Astrocyte of the spinal cord (primary cell): Measurements from ENCODE around the gene FOXA2.

ENCODE experiments used
- DNase-seq: peaks from one replicate; pipeline ENCODE4 v3.0.0; 2011; ENCODE audit warnings: low read depth, low spot score
- H3K4me3 ChIP-seq: 2 replicates; pipeline ENCODE4 v1.5.1; 2011; ENCODE audit warnings: low read depth, mild to moderate bottlenecking, low read length, moderate library complexity
- CTCF ChIP-seq: IDR thresholded peaks from 2 replicates; pipeline ENCODE4 v1.5.1; 2012; ENCODE audit warnings: low read depth, mild to moderate bottlenecking, low read length, inconsistent platforms
- in situ Hi-C: cut with HindIII; loops from 2 replicates; pipeline ENCODE4 v1.10.0; 2017; ENCODE audit warnings: low sequenced_read_pairs

The FOXA2 gene

GRCh38 chr20:22548040-22548439 is 36.3 kb downstream of the FOXA2 start:
- no peak overlapping the region for H3K4me3 ChIP-seq
- DNase-seq: no peak
- in situ Hi-C loops: no loop called here
- TF ChIP-seq CTCF: no peak

- no peak for DNase-seq
- no peak for TF ChIP-seq CTCF
- in situ Hi-C loops: no loop called here
- no peak overlapping the region for H3K4me3 ChIP-seq
These were observed 38.0 kb downstream of the FOXA2 start for GRCh38 chr20:22546344-22546743.

GRCh38 chr20:22545045-22545444 is 39.3 kb downstream of the FOXA2 start:
- H3K4me3 ChIP-seq: no peak overlapping the region
- no peak for TF ChIP-seq CTCF
- in situ Hi-C loops: no loop called here
- no peak for DNase-seq

GRCh38 chr20:22544462-22544861 is 39.9 kb downstream of the FOXA2 start:
- no peak for TF ChIP-seq CTCF
- no peak for DNase-seq
- H3K4me3 ChIP-seq: no peak overlapping the region
- in situ Hi-C loops: no loop called here

- TF ChIP-seq CTCF: no peak
- no peak for DNase-seq
- in situ Hi-C loops: no loop called here
- H3K4me3 ChIP-seq: no peak overlapping the region
These were observed 41.9 kb downstream of the FOXA2 start for GRCh38 chr20:22542427-22542826.

- H3K4me3 ChIP-seq: no peak overlapping the region
- TF ChIP-seq CTCF: no peak
- in situ Hi-C loops: no loop called here
- DNase-seq: no peak
These were observed 43.5 kb downstream of the FOXA2 start for GRCh38 chr20:22540832-22541231.
